CD1c-positive myeloid dendritic cell (primary cell): Measurements from ENCODE around the gene GLS.

ENCODE experiments used
- DNase-seq: peaks from one replicate; pipeline ENCODE4 v3.0.0-alpha.2; 2016; ENCODE audit errors: extremely low spot score

Gene GLS

DNA sequence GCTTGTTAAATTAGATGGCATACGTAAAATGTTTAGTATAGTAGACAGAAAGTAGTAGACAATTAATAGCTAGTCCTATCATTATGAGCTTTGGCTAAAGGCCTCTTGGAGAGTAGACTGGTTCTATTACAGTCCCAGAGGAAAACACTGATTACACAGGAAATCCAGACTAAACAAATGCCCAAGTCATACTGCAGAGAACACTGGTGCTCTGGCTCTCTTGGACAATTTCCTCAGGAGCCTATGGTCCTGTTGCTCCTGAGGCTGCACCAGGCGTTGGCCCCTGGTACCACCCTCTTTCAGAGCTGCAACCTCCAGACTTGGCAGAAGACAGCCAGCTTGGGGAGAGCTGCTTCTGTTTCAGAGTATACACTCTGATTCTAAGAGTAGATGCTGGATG, 91.6 kb downstream of the GLS start:
- no peak for DNase-seq

DNA sequence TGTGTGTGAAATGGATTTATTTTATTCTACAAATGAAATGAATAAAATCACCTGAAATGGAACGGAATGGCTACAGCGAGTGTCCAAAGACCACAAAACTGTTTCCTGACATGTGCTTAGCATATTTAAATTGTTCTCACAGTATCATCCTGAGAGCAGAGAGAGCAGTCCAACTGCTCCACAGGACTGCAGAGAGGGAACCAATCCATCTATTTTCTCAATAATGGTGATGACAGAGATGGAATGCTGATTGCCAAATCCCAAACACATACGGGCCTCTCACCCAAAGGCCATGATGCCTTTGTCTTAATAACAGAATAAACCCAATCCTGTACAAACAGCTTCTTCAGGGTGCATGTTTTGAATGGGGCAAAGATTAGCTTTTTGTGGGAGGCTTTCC, 92.2 kb downstream of the GLS start:
- no peak for DNase-seq

DNA sequence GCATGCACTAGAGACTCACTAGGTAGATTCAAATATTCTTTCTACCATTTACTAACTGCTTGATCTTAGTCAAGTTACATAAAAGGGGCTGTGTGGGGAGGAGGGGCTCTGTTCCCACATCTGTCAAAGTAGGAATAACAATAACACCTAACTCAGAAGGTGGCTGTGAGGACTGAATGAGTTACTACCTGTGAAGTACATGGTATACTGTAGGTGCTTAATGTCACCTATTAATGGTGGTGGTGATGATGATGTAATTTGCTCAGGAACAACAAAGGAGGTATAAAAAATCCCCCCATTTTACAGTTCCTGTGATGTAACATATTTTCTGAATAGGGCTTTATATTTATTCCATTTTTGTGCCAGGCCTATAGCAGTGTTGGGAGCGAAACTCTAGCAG, 92.6 kb downstream of the GLS start:
- DNase-seq: no peak

DNA sequence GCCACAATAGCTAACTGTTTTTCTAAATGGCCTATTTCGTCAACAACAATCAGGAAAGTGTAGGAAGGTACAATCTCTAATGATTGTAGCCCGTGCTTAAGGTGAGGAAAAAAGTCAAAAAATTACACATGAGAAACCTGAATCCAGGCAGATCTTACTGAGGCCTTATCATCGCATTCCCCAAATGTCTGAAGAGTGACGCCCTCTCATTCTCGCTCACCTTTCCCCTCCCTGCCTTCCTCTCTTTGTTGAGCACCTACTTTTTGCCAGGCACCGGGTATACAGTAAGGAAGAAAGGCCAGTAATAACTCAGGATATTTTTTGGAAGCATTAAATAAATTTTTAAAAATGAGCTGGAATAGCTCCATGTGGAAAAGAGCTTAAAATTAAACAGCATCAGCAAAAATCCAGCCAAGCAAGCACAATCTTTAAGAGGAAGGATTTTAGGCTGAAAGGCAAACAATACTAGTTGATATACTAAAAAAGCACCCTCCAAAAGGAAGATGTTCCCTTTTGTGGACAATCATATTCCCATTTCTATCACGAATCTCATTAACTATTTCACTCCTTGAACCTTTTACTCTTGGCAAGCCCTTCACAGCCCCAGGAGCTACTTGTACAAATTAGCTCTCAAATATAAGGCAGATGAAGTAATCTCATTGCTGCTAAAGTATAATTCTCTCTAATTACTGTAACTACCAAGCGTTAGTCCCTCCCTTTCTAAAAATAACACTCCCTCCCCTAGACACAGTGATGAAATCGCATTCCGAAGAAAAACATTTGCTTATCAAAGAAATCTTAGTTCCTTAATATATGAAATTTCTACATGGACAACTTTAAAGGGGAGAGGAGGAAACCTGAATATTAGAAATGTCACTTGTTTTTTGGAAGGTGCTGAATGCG, 93.4 kb downstream of the GLS start:
- DNase-seq: no peak

DNA sequence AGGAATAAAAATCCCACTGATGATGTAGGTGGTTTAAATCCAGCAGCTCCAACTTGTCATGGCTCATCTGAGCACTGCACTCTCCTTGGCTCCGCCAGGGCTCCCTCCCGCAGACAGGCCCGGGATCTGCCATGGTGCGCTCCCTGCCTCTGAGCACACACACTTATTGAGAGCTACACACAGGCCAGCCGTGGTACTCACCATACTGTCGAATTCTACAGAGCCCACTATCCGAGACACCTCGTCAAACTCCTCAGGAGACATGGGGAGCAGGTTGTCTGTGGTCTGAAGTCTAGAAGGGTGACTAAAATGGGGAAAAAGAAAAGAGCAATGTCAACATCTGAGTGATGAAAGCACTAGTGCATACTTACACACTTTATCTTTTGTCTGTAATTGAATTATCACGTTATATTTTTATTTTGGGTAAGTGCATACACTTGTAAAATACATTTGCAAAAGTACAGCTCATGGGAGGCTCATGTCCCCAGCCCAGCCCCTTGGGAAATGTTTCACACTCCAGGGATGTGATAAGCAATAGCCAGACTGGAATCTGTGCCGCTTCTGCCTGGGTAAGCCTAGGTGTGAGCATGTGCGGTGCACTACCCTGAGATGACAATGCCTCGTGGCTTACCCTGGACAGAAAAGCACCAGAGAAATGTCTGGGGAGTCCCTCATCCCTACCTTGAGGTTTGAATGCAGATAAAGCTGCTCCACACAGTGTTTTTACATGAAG, 94.2 kb downstream of the GLS start:
- DNase-seq: no peak

DNA sequence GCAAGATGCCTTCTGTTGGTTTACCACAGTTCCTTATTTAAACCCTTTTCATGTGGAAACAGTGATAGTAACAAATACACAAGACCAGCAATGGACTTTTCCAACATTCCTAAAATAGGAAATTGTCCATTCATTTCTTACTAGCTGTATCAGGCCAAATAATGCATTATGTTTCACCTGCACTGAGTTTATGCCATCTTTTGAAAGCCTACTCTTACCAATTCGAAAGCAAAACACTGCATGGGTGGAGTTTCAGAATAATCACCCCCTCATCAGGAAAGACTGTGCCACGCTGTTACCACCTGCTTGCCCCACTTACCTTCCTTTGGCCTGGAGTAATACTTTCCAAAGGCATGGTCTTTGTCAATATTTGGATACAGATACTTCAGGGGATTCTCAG, 95.9 kb downstream of the GLS start:
- DNase-seq: no peak

DNA sequence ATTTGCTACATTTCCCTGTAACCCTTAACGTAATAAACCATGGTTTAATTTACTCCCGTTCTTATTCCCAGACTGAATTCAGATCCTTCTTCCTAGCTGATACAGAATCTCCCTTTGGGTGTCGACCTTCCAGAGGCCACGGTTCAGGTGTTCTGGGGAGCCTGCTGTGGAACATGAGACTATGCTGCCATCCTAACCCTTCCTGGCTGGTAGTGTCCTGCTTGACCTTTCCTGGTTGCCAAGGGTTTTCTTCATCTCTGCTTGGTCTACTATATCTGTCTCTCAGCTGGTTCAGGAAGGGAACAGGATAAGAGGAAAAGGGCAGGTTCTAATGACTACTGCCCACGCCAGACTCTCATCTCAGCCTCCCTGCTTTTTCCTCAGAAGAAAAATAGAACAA, 96.9 kb downstream of the GLS start:
- DNase-seq: no peak

DNA sequence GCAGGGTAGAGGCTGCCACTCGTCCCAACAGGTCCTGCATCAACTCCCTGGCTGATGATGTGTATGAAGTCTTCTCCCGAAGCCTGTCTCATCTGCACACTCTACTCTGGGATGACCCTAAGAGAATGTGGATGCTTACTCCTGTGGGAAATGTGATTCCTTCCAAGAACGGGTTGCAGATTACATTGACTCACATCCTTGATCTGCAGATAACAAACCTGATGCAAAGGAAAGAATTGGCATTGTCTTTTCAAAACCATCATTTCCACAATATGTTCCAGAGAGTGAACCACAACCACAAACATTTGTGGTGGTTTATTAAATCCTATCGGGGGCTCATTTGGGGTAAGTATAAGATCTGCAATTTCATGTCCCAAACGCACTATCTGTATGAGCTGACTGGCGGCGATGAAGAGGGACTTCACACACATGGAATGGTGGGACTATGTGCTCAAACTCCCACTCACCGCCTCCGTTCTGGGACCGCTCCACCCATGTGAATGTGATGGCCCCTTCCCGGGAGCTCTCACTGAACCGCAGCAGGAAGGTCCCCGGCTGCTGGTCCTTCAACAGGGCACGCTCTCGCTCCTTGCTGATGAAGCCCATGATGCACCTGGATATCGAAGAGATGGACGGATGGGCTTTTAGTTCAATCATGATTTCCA, 97.9 kb downstream of the GLS start:
- no peak for DNase-seq

DNA sequence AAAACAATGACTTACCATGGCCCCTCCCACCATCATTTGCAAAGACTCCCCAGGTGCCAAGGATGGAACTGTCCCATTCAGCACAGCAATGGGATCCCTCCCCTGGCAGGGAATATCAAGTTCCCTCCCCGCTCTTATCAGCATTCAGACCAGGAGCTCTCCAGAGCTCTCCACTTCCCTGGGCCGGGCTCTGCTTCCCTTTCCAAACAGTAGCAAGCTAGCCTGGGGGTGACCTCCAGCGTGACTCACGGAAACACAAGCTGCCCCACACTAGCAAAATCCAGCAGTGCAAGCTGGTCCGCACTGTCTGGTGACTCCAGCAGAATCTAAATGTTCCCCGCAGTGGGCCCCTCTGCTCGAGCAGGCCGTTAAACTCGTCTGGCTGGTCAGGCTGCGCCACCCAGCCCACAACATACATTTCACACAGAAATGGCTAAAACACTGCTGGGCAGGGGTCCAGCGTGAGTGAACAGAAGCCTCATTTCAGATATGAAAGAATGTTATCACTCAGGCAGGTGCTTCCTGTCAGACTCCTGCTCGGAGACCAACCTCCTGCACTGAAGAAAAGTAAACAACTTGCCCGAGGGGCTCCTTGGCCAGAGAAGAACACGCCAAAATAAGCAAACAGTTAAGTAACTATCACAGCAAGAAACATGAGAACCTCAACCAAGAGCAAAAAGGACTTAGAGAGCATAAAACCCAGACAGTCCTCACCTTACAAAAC, 99.4 kb downstream of the GLS start:
- DNase-seq: no peak

DNA sequence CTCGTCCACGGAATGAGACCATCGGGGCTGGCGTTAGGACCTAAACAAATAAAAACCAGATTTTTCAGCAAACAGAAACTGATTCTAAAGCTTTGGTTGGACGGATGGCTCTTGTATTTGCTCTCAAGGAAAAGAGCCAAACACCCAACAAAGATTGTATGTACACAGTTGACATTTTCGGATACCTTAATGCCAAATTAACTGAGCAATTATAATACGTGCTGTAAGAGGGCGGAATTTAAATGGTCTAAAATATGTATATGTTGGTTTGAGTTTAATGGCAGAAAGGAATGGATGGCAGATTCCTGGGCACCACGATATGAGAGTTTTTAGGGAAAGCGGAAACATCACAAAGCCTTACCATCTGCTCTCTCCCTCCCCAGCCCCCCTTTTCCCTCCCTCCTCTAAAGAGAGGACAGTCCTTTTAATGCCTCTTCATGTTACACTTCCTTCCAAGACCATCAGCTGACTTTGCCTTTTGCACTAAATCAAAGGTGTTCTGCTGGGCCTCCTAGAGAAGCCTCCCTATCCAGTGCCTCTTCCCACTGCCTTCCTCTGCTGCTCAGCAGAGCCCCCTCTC, 100.1 kb downstream of the GLS start:
- DNase-seq: no peak

DNA sequence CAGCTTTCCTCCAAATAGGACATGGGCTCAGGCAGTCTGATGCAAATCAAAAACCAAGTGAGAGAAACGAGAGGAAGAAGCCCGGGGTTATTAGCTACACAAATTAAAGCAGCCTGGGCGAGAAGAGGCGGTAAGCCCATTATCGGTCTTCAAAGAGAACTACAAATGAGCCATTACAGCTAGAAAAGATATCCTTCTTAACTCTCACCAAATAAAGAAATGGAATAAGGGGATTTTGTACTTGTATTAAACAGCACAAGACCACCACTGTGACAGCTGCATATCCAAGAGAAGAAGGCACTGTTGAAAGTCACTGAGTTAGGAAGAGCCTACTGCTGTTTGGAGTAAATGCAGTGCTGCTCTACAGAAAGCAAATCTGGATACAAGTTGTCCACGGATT, 100.7 kb downstream of the GLS start:
- DNase-seq: no peak

DNA sequence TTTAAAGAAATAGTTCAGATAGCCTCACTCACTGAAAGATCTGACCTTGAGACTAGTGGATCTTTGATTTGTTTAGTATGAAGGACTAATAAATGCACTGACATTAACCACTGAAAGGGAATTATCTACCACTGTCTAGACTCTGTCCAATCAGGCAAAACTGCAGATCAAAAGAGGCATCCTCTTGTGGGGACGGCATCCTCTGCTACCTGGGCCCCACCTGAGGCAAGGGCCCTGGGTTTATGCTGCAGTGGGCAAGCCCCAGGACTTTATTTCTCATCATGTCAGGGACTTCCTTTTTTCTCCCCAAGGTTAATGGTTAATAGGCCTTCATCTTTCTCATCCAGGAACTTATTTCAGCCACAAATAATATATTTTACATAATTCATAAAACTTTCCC, 101.1 kb downstream of the GLS start:
- no peak for DNase-seq

DNA sequence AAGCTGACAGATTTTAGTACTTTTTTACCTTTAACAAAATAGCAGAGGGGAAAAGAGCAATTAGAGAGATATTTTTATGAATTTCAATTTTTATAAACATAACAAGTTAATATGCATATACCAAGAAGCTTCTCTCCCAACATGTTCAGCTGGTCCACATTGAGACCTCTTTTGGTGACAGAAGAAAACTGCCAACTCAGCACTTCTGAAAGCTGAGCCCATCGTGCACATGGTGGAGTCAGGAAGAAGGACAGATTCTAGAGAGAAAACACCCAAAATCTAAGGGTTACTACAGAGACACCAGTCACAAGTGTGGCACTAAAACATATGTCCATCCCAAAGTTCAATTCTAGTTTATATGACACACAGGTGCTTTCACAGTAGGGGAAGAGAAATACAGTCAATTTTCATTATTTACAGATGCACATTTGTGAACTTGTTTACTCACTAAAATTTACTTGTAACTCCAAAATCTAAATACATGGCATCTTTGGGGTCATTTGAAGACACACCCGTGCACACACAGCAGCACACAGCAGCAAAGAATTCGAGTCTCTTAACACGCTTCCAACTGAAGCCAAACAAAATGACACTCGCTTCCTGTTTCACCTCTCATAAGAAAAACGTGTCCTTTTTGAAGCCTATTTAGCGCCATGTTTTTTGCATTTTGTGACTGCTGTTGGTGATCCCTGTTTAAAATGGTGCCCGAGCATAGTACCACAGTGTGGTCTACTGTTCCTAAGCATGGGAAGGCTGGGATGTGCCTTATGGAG, 101.8 kb downstream of the GLS start:
- DNase-seq: no peak

DNA sequence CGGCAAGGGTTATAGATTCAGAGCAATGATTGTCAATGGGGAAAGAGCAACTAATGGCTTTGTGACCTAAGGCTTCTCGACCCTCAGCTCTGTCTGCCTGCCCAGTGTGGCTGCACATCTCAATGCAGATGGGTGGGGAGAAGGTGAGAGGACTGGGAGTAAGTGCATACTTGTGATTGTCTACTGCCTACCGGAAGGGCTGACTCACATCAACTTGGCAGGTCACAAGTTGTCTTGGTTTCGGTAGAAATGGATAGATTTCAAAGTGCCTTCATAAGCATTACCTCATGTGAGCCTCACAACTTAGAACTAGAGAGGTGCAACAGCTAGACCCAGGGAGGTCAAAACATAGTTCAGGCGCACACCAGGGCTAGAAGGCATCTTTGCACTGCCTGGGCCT, 104.0 kb downstream of the GLS start:
- no peak for DNase-seq

DNA sequence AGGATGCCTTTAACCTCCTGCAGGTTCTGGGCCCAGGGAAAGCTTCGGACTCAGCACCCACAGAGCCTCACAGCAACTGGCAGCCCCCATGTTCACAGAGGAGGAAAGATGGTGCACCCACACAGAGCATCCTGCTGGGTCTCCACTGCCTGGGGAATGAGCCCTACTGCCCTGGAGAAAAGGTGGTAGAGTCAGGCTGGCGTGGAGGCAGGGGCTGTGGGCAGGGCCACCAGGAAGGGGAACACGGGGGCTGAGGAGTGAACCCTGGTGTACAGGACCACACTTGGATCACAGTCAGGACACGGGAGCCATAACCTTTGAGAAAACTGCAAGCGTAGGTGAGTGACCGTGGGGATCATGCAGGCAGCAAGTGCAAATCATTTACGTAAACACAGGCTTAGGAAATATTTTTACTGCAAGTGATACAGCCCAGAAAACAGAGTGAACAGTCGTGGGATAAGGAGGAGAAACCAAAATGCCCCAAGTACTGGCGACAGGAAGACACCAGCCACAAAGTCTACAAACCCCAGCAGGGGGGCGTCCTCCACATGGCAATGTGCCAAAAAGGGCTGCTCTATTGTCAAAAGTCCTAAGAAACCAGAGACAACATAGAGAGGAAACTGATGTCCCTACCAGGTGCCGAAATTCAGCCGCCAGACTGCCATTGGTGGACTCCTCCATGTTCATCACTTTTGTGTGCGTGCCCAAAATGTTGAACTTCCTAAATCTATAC, 105.8 kb downstream of the GLS start:
- no peak for DNase-seq

DNA sequence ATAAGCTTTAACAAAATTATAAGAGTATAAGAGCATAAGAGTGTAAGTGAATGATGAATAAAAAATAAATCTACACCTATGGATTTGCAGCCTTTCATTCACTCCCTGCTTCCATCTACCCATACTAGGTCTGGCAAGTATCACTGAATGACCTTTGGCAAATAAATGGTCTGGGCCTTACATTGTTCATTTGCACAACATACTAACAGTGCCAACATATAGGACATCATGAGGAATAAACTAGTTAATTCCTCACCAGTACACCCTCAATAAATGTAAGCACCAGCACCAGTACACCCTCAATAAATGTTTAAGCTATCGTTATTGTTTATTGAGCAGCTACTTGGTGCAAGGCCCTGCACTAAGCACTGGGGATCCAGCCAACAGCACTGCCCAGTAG, 106.5 kb downstream of the GLS start:
- DNase-seq: no peak

DNA sequence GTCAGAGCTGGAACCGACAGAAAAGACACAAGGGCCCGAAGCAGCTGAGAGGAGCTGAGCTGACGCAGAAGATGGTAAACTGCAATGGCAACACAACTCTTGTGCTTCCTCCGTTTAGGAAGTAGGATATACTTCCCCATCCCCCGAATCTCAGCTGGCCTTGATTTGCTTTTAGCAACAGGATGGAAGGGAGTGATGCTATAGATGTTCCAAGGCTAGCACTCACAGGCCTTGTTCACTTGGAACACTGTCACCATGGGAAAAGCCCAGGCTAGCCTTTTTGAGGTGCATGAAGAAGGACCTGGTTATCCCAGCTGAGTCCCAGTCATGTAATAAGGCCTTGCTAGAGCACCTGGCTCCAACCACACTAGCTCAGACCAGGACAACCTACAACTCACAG, 107.3 kb downstream of the GLS start:
- DNase-seq: no peak

DNA sequence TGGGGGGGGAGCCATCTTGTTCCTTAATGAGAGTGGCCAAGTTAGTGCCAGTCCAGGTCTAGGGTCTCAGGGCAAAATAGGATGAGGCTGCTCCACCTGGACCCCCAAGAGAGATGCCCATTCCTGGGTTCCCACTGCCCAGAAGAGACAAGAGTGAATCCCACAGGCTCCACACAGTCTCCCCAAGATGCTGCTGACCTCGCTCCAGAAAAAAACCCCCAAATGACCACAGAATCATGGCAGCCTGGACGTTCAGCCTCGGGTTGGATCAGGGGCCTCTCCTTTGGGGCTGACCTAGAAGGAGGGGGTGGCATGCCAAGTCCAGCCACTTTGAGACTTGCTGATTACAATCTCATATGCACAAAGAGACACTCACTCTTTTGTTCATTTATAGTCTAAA, 108.3 kb downstream of the GLS start:
- no peak for DNase-seq

DNA sequence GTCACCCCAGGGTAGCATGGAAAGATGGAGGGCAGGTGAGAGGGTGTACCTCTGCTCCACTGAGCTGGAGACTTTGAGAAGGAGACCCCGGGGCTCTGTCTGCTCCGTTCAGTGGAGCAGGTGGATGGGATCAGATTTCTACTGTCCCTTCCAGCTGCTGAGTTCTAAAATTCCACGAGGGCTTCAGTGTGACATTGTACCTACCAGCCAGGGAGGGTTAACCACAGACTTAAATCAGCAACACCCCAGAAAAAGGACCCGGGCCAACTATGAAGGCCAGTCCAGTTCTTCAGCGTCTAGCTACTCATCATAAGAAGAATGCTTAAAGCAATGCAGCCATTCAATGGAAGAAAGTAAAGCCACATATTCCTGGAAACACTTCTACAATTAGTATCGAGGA, 109.5 kb downstream of the GLS start:
- DNase-seq: no peak

DNA sequence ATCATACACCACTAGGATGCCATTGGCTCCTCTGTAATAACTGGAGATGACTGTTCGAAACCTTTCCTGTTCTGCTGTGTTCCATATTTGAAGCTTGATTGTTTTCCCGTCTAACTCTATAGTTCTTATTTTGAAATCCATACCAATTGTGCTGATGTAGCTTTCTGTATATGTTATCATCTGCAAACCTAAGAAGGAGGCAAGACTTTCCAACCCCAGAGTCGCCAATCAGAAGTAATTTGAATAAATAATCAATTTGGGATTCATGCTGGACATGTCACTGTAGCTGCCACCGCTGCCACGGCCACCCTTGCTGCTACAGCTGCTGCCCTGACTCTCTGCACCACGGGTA, 112.6 kb downstream of the GLS start:
- no peak for DNase-seq
